Subcutaneous abdominal adipose tissue (tissue), 5 donors: ENCODE results near the gene SMAD6.

Experiments
- H3K27ac ChIP-seq: one replicate; pipeline ENCODE4 v1.7.0; 2013; ENCODE audit warnings: low read depth, mild to moderate bottlenecking, inconsistent platforms, low read length, moderate library complexity
- H3K27me3 ChIP-seq, 5 donors: one replicate each; pipeline ENCODE4 v1.7.0; 2013; ENCODE audit warnings: low read length in 5 of 5, inconsistent platforms in 1 of 5; ENCODE audit not compliant: control insufficient read depth in 5 of 5, insufficient read depth in 4 of 5
- H3K36me3 ChIP-seq, 5 donors: one replicate each; pipeline ENCODE4 v1.7.0; 2013; ENCODE audit warnings: low read length in 5 of 5; ENCODE audit not compliant: control insufficient read depth in 5 of 5, insufficient read depth in 5 of 5
- H3K4me1 ChIP-seq, 5 donors: one replicate each; pipeline ENCODE4 v1.7.0; 2013; ENCODE audit warnings: low read length in 5 of 5, mild to moderate bottlenecking in 3 of 5, moderate library complexity in 1 of 5; ENCODE audit not compliant: control insufficient read depth in 5 of 5, insufficient read depth in 5 of 5
- H3K4me3 ChIP-seq, 5 donors: one replicate each; pipeline ENCODE4 v1.7.0; 2013; ENCODE audit warnings: low read length in 5 of 5, low read depth in 1 of 5
- H3K9ac ChIP-seq, 5 donors: one replicate each; pipeline ENCODE4 v1.7.0; 2013; ENCODE audit warnings: low read length in 5 of 5, mild to moderate bottlenecking in 4 of 5, moderate library complexity in 3 of 5
- H3K9me3 ChIP-seq, 5 donors: one replicate each; pipeline ENCODE4 v1.7.0; 2013; ENCODE audit warnings: low read length in 5 of 5; ENCODE audit not compliant: control insufficient read depth in 5 of 5
- donor health status: healthy.
- donor health status: healthy.
- donor health status: healthy.
- donor health status: healthy.
- donor health status: healthy.

The SMAD6 gene

DNA sequence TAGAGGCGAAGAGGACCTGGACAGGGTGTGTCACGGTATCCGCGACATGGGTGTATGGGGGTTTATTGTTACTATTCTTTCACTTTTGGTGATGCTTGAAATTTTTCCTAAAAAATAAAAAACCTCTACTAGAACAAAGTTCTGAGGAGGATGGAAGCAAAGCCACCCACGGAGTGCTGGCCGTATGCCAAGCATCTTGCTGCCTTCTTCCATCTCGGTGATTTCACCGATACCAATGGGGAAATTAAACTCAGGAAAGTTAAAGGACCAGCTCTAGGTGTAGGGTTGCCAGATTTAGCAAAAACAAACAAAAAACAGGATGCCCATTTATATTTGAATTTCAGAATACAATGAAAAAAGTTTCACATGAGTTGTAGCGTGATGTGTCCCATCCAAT is 33.9 kb downstream of the SMAD6 start:
- Histone ChIP-seq H3K27me3 (no peaks in the 10 kb centered on the region), H3K9me3 (no peaks in the 10 kb centered on the region), H3K4me1 (peaks cover 12 to 60% (median 55%) of the 10 kb centered on the region in 5 donors), H3K9ac (no peak overlapping the region), H3K4me3 (no peak overlapping the region), H3K36me3 (peaks cover 0 to 6% (median 0%) of the 10 kb centered on the region in 5 donors), H3K27ac (peak overlapping the region; percentile 72)

DNA sequence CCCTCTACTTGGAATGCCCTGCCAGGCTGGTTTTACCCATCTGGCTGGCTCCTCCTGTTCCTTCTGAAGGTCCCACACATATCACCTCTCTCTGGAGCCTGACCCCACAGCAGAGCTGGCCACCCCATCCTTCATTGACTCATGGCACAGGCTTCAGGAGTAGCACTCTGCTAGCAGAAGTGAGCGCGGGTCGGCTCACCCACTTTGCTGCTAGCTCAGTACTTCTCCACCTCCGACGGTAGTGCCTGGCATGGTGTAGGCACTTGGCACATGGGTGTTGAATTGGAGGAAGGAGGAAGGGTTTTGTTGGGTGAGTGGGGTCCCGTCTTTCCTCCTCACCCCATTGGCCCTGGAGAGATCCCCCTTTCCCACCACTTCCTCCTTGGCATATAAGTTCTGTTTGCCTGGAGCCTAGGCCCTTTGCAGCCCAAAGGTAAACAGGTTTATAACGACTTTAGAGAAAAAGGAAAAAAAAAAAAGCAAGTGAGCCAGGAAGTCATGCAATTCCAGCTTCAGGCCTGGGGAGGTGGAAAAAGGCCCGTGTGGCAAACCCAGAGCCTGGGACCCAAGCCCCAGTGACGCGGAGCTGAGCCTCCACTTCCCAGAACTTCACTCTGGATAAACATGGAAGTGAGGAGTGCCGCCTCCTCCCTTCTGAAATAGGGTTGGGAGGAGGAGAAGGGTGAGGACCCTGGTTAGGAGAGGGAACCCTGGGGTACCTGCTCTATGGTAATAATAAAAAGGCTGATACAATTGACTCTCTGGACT is 35.4 kb downstream of the SMAD6 start:
- H3K9me3 ChIP-seq: no peaks in the 10 kb centered on the region
- no peaks in the 10 kb centered on the region for H3K27me3 ChIP-seq
- H3K9ac ChIP-seq: peak overlapping the region in 1 of 5 donors; percentile 34
- peaks cover 19 to 74% (median 66%) of the 10 kb centered on the region in 5 donors for H3K4me1 ChIP-seq
- peak overlapping the region; percentile 3 for H3K27ac ChIP-seq
- H3K4me3 ChIP-seq: no peak overlapping the region
- peaks cover 0 to 6% (median 0%) of the 10 kb centered on the region in 5 donors for H3K36me3 ChIP-seq

DNA sequence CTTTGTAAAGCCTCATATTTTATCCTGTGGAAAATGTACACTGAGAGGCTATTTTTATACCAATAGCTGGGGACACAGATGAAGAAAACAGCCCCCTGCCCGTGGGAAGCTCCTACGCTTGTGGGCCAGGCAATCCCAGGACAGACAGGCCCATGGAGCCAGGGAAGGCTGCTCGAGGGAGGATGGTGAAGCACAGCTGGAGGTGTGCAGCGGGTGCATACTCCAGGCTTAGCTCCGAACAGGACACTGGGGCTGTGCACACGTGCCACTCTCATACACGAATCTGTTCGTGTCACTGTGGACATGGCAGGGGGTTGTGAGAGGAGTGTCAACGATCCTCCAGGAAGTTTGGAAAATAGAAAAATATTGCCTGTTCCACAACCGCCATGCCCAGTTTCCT is 36.1 kb downstream of the SMAD6 start:
- Histone ChIP-seq H3K9ac (no peak overlapping the region), H3K4me1 (peaks cover 19 to 78% (median 69%) of the 10 kb centered on the region in 5 donors), H3K36me3 (peaks cover 0 to 6% (median 0%) of the 10 kb centered on the region in 5 donors), H3K27ac (no peak overlapping the region), H3K4me3 (no peak overlapping the region), H3K9me3 (no peaks in the 10 kb centered on the region), H3K27me3 (no peaks in the 10 kb centered on the region)

DNA sequence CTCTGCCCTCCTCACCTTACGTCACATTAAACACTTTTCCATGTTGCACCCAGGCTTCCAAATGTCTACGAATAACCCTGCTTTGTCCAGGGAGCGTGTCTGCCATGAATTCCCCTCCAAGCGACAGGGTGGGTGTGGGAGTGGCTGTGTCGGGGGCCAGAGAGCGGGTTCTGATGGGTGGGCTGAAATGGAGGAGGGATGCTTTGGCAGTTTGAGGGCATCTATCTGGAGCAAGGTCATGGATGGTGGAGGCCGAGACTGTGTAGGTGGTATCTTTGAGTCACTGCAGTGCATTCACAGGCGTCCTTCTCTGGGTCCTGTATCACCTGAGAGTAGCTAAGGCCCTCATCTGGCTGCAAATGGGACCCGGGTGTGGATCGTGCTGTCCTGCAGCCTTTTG is 36.6 kb downstream of the SMAD6 start:
- Histone ChIP-seq H3K9me3 (no peaks in the 10 kb centered on the region), H3K27ac (no peak overlapping the region), H3K36me3 (peaks cover 0 to 6% (median 0%) of the 10 kb centered on the region in 5 donors), H3K27me3 (no peaks in the 10 kb centered on the region), H3K4me3 (no peak overlapping the region), H3K9ac (no peak overlapping the region), H3K4me1 (peaks cover 19 to 79% (median 67%) of the 10 kb centered on the region in 5 donors)

DNA sequence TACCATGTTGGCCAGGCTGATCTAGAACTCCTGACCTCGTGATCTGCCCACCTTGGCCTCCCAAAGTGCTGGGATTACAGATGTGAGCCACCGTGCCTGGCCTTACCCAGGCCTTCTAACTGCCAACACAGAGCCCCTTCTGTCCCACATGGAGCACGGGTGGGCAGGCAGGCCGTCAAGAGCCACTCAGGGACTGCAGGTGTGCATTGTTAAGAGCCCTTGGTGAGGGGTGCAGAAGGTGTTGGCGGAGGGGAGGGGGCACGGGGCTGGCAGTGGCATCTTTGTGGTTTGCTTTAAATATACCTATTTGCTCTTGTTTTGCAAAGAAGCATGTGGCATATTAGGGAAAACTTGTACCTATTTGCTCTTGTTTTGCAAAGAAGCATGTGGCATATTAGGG is 37.3 kb downstream of the SMAD6 start:
- Histone ChIP-seq H3K4me1 (peaks cover 23 to 79% (median 67%) of the 10 kb centered on the region in 5 donors), H3K4me3 (no peak overlapping the region), H3K9ac (no peak overlapping the region), H3K9me3 (no peaks in the 10 kb centered on the region), H3K27ac (no peak overlapping the region), H3K27me3 (no peaks in the 10 kb centered on the region), H3K36me3 (peaks cover 0 to 6% (median 0%) of the 10 kb centered on the region in 5 donors)

DNA sequence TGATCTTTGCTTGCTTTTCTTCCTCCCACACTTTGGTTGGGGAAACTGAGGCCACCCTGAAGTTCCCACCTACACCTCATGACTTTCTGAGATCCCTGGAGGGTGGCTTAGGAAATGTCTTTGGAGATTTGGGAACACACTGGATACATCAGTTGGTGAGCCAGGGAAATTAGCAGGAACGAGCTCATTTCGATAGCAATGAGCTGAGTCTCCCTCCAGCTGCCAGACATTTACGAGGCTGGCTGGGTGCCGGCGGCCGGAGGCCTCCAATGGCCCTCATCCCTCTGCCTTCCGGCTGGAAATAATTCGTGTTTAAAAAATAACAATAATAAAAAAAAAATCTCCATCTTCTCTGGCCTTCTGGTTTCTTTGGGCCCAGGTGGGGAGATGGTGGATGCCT is 38.8 kb downstream of the SMAD6 start:
- peak overlapping the region; percentile 76 for H3K27ac ChIP-seq
- no peaks in the 10 kb centered on the region for H3K9me3 ChIP-seq
- peak overlapping the region in 2 of 5 donors; percentile 30 to 49 for H3K9ac ChIP-seq
- H3K27me3 ChIP-seq: no peaks in the 10 kb centered on the region
- peaks cover 0 to 6% (median 0%) of the 10 kb centered on the region in 5 donors for H3K36me3 ChIP-seq
- peaks cover 22 to 79% (median 67%) of the 10 kb centered on the region in 5 donors for H3K4me1 ChIP-seq
- H3K4me3 ChIP-seq: no peak overlapping the region

DNA sequence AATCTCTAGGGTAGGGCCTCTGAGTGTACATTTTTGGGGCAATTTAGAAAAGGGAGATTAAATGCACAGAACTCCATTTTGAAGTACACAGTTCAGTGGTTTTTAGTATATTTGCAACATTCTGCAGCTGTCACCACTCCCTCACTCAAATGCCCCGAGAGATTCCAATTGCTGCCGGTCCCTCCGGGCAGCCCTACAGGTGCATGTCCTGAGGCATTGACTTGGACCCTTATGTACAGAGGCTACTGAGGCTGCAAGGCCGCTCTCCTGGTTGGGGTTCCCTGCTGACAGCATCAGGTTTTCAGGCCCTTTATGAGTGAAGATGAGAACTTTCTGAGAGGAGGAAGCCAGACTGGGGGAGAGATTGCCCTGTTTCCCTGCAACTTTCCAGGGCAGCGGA is 39.6 kb downstream of the SMAD6 start:
- peaks cover 0 to 6% (median 0%) of the 10 kb centered on the region in 5 donors for H3K36me3 ChIP-seq
- no peak overlapping the region for H3K9ac ChIP-seq
- no peak overlapping the region for H3K4me3 ChIP-seq
- H3K27me3 ChIP-seq: no peaks in the 10 kb centered on the region
- H3K27ac ChIP-seq: peak overlapping the region; percentile 76
- H3K4me1 ChIP-seq: peaks cover 27 to 81% (median 68%) of the 10 kb centered on the region in 5 donors
- no peaks in the 10 kb centered on the region for H3K9me3 ChIP-seq

DNA sequence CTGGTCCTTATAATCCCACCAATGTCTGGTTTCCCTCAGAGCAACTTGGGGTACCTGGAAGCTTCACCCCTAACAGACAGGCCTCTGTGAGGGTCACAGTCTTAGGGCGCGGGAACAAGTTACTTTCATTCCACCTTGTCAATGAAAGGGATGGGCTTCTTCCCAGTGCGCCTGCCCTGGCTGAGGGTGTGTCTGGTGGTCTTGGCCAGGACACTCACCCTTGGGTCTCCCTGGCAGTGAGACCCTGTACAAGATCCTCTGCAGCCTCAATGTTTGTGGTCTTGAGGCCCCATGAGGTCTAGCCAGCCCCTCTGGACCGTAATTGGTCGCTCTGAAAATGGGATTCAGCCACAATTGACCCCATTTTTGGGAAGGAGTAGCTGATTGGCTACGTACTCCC is 40.2 kb downstream of the SMAD6 start:
- H3K36me3 ChIP-seq: peaks cover 0 to 6% (median 0%) of the 10 kb centered on the region in 5 donors
- peak overlapping the region; percentile 10 for H3K27ac ChIP-seq
- no peak overlapping the region for H3K4me3 ChIP-seq
- peak overlapping the region in 1 of 5 donors; percentile 19 for H3K9ac ChIP-seq
- H3K9me3 ChIP-seq: no peaks in the 10 kb centered on the region
- H3K27me3 ChIP-seq: no peaks in the 10 kb centered on the region
- peaks cover 30 to 81% (median 69%) of the 10 kb centered on the region in 5 donors for H3K4me1 ChIP-seq

DNA sequence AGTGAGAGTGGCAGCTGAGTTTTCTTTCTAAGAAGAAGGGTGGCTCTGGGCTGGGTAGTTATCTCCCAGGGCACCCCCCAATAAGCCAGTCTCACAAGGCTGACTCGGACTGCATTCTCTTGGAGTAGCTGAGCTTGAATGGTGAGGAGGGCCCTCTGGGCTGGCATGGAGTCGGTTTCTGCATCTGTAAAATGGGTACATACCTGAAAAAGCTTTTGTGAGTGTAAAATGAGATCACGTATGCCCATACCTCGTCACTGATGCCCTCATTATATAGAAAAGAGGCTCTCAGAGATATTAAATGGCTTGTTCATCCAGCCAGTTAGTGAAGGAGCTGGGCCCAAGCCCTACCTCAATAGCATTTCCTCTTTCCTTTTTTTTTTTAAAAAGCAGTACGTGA is 41.2 kb downstream of the SMAD6 start:
- peaks cover 32 to 85% (median 72%) of the 10 kb centered on the region in 5 donors for H3K4me1 ChIP-seq
- peak overlapping the region in 1 of 5 donors; percentile 19 for H3K9ac ChIP-seq
- H3K27ac ChIP-seq: peak overlapping the region; percentile 10
- H3K9me3 ChIP-seq: no peaks in the 10 kb centered on the region
- no peak overlapping the region for H3K4me3 ChIP-seq
- H3K27me3 ChIP-seq: no peaks in the 10 kb centered on the region
- H3K36me3 ChIP-seq: peaks cover 0 to 5% (median 0%) of the 10 kb centered on the region in 5 donors

DNA sequence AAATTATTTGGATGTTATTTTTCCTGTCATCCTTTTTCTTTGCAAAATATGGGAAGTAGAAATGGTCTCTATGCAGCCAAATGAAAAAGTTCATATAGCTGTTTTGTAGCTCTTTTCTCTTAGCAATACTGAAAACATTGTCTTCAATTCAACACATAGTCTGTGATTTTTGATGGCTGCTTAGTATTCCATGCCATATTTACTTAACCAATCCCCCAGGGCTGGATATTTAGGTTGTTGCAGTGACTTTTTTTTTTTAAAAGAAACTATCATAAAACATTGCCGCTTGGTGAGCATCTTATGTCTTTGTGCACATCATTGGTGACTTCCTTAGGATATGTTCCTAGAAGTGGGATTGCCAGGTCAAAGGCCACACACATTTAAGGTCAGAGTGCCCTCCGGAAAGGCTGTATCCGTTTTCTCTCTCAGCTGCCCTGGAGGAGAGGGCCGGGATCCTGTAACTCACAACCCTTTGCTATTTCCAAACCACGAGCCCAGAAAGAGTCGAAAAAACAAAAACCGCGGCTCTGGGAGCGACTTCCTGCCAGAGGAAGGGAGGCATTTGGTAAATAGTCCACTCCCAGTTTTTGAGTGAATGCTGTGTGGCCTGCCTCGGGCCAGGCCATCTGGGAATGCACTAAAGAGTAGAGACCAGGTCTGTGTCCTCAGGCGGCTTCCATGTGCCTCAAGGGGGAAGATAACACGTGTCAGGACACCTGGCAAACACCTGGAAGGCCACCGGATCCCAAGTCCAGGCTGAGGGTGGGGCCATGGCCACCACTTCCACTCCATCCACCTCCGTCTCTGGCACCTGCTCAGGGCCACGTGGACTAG is 41.9 kb downstream of the SMAD6 start:
- Histone ChIP-seq H3K36me3 (no peaks in the 10 kb centered on the region), H3K9me3 (no peaks in the 10 kb centered on the region), H3K9ac (peak overlapping the region in 4 of 5 donors; percentile 2 to 41 (median 13)), H3K4me1 (peaks cover 32 to 86% (median 79%) of the 10 kb centered on the region in 5 donors), H3K27me3 (no peaks in the 10 kb centered on the region), H3K4me3 (no peak overlapping the region), H3K27ac (peak overlapping the region; percentile 81)
